GM21360 (cell line): ENCODE results near the gene UBE2QL1.

Experiments used
- ATAC-seq: cut with Tn5 transposase; IDR thresholded peaks from one replicate; pipeline ENCODE4 v1.9.1; 2021; ENCODE audit warnings: mild to moderate bottlenecking, moderate library complexity; ENCODE audit not compliant: unreplicated experiment

Gene UBE2QL1

DNA sequence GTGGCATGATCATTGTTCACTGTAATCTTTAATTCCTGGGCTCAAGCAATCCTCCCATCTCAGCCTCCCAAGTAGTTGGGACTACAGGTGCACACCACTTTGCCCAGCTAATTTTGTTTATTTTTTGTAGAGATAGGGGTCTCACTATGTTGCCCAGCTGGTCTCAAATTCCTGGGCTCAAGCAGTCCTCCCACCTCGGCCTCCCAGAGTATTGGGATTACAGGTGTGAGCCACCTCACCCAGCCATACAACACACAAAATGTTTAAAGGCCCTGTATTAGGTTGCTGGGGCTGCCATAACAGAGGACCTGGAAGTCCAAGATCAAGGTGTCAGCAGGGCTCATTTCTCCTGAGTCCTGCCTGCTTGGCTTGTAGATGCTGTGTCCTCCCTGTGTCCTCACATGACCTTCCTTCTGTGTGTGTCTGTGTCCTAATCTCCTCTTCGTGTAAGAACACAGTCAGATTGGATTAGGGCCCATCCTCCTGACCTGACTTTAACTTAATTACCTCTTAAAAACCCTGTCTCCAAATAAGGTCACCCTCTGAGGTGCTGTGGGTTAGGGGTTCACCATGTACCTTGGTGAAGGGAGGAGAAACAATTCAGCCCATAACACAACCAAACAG, 5.4 kb downstream of the UBE2QL1 start:
- no peak for ATAC-seq

DNA sequence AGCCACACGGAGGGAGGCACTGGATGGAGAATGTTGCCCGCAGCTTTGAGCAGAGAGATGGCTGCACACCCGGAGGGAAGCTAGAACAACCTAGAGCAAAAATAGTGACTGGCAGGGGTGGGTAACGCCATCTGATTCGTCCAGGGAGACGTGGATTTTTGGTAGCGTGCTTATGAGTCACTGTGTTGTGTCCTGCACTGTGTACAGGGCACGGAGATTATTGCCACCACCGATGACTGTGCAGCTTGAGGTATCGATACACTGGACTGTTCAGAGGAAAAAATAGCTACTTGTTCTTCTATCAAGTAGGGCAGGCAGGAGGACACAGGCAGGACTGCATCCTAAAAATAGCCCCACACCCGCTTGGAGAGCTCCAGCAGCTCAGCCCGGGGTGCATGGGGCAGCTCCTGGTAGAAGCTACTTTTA, 6.0 kb downstream of the UBE2QL1 start:
- ATAC-seq = no peak

DNA sequence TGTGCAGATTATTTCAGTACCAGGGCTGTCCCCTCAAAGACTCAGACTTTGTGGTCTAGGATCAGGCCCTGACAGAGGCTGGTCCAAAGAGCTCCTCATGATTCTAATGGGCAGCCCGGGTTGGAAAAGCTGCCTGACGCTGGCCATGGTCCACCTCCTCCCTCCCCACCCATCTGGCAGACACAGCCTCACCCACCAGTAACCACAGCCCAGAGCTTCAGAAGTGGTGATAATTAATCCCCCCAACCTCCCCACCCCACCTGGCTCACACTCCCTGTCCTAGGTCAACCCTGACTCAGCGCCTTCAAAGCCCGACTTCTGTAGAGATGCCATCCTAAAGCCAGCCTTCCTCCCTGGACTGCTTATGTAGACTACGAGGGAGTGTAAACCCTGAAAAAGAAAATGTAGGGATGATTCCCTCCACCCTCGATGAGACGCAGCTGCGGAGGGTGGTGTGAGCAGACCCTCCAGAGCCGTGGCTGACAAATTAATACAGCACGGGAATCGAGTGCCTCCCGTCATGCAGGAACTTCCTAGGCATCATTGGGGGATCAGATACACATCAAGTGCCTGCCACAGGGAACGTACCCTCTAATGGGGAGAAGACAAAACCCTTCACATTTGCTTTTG, 7.0 kb downstream of the UBE2QL1 start:
- ATAC-seq = no peak

DNA sequence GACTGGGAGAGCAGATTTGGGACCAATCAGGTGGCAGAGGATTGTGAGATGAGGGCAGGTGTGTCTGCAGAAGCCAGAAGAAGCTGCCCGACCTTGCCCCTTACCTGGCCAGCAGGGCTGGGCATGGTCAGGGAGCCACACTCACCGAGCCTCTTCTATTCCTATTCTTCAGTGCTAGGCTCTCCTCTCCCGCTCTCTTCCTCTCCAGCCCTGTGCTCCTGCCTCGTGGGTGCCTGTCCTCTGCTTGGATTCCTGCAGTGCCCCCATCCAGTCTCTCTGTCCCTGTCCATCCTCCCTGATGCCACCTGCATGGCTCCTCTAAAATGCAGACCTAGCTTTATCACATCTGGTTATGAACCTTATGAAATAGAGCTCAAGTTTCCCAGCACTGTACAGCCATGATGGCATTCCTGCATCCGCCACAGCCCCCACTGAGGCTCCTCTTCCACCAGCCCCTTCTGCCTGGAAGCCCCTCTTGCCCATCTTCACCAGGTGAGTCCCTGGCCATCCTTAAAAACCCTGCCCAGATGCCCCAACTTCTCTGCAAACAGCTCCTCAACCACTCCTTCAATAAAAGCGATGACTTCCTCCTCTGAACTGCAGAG, 8.2 kb downstream of the UBE2QL1 start:
- no peak for ATAC-seq

DNA sequence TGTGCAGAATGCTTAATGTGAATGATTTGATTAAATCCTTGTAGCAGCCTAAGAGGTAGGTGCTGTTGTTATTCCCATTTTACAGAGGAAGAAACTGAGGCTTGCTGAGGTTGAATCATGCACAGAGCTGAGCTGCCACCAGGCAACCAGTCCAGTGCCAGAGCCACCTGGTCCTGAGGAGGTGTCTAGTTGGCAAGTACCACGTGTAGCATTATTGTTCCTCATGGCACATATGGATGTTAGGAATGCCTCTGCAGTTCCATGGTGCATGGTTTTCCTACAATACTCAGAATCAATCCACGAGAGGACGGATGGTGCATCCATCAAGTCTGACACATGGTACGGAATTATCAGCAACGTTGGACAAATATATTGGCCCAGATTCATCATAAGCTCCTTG, 8.9 kb downstream of the UBE2QL1 start:
- ATAC-seq = no peak

DNA sequence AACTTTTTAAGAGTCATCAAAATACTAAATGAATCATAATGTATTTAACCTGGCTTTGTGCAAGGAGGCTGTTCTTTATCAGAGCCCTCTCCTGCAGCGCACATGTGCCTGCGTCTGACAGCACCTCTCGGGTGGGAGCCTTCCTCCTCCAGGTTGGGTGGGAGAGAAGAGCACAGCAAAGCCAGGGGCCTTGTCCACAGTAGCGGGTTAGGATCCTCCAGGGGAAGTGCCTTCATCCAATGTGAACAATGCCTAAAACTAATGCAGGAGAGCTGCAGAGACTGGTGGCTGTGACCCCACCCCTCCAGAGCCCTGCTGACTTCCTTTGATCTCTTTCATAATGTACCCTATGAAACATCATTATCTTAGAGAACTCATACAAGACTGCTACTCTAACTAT, 10.2 kb downstream of the UBE2QL1 start:
- ATAC-seq = no peak

DNA sequence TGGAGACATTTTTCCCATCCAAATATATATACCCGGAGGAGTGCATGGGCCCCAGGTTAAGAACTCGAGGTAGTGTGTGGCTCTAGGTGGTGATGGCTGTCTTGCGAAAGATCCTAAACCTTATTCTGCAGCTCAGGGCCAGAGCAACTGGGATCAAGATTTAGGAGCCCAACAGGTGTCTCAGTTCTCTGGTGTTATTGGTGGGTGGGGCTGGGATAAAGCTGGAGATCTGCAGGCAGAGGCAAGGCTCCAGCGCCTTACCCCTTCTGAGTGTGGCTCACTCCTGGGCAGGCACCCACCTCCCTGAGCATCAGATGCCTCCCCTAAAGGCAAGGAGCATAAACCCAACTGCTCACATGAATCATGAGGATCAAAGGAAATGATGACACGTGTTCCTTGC, 11.2 kb downstream of the UBE2QL1 start:
- no peak for ATAC-seq

DNA sequence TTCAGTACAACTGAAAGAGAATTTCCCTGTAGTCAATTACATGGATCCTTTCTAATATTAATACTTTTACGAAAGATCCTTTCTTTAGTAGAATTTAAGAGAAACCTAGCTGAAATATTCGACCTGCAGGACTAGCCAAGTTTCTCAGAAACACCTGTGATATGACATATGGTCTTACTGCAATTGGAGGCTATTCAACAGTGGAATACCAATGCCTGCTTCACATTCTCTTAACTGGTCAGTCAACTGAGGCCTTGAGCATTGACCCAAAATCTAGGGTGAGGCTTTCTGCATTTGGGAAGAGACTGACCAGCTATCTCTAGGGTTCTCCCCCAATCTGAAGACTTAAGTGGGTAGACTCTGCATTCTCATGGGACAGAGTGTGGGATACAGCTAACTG, 12.3 kb downstream of the UBE2QL1 start:
- no peak for ATAC-seq

DNA sequence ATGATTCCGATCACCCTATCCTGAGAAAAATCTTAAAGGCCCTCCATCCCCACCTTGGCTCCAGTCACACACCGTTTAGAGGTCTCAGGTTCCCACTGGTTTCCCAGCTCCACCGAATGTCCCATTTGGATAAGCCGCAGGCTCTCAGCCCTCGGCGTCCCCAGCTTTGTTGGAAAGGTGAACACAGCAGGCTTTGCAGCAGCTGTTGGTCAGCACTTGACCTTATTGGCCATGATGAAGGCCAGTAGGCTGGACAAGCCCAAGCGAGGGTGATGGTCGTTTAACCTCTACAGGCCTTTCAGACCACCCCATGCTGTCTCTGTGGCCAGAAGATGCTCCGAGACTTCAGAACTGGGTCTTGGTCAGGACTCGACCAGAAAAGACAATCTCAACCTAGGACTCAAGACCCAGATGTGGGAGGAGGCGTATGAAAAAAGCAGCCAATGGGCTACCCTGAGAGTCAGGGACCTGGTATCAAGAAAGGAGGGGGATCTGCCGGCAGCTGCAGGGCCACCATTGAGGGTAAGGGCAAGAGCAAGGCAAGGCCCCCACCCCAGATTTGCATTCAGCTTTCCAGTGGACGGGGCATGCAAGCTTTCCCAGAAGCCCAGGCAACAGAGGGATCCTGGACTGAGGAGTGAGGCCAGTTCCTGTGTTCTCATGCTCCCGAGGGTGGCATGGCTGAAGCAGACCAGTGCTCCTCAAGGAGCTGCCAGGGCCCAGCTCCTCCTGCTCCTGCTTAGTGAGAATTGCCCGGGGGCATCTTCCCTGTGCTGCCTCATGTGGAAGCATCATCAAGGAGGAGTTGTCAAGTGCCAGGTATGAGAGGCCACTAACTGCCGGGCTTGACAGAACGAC, 13.4 kb downstream of the UBE2QL1 start:
- no peak for ATAC-seq

DNA sequence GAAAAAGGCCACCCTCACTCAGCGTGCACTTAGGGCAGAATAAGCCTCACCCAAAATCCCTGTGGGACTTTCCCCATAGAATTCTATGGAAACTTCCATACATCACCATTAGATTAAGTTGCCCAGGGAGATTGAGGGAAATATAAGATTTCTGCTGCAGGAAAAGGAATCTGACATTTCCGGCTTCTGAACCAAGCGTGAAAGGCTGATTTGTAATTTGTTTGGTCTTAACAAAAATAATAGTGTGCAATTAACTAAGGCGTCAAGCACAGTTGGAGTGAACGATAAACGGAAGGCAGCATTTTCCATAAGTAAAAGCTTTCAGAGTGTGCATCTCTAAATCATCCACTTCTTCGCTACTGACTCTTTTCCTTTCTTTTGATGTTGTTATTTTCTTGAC, 14.0 kb downstream of the UBE2QL1 start:
- ATAC-seq = no peak

DNA sequence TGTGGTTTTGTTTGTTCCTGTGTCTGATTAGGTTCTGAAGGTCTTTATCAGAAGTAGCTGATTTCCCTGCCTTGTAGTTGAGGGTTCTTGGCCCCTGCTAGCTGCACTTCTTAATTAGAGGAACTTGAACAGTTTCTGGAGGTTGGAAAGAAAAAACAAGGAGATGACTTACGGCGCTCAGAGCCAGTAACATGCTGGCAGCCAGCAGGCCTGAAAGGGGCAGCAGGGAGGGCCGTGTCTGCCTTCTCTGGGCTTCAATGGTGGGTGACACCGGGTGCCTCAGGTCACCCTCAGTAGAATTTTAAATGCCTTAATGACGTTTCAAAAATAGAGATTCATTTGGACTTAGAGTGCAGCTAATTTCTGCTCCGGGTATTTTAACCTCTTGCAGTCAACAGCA, 15.8 kb downstream of the UBE2QL1 start:
- no peak for ATAC-seq

DNA sequence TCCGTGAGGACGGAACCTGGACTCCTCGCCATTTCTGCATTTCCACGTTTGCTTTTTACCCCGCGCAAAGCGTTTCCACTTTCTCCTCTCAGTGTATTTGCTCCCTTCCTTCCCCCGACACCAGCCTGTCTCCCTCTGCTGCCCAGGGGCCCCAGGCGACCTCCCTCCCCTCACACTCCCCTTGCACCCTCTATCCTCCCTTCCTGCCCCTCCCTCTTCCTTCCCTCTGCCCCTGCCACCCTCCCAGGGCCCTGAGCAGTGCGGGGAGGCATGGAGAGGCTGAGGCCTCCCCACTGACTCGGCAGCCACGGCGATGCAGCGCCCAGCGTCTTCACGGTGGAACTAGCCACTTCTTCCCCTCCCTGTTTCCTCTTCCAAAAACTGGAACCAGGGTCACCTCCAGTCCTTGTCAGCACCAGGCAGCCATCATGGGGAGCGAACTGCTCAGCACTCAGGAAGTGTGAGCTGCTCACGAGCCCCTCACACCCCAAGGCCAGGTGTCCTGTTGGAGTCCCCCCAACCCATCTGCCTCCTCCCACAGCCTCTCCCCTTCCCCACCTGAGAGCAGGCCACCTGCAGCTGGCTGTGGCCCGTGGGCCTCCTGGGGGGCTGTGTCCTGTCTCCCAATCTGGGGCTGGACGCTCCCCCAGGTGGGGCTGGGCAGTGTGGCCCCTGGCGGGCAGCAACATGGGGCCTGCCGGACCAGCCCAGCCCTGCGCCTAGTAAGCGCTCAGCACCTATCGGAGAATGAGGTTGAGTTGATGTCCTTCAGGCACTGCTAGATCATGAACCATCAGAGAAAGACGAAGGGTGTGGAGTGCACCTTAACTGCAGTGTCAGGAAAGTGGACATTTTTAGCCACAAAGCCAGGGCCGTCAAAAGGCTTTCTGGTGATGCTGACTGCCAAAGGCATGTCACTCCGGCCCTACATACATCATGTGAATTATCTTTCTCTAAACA, 17.5 kb downstream of the UBE2QL1 start:
- no peak for ATAC-seq

DNA sequence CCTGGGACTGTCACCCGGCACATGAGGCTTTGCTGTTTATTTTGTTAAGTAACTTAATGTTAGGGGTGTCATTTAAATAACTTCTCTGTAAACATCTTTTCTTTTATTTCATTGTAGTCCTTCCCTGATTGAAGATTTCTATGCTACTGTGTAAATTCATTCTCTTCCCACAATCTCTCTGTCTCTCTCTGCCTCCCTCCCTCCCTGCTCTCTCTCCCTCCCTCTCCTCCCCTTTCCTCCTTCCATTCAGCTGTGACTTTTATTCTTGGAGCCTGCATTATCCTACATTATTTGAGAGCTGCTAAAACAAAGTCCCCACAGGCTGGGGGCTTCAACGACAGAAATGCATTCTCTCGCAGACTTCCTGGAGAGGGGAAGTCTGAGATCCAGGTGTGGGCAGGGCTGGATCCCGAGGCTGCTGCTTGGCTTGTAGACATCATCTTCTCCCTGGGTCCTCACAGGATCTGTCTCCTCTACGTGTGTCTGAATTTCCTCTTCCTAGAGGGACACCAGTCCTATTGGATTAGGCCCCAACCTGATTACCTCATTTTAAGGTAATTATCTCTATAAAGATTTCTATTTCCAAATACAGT, 18.4 kb downstream of the UBE2QL1 start:
- no peak for ATAC-seq

DNA sequence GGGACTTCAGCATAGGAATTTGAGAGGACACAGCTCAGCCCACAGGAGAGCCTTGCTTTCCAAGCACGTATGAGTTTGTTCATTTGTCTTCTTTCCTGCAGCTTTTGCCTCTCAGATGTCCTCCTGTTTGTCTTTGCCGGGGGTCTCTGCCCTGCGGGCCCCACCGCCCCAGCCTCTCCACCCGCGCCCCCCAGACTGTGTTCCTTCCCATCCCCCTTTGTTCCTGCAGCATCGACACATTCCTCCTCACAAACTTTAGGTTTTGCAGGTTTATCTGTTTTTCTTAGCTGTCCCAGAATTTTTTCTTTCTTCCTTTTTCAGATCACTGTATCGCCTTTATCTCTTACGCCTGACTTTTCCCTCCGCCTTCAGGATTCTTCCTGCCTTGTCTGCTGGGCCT, 18.9 kb downstream of the UBE2QL1 start:
- no peak for ATAC-seq

DNA sequence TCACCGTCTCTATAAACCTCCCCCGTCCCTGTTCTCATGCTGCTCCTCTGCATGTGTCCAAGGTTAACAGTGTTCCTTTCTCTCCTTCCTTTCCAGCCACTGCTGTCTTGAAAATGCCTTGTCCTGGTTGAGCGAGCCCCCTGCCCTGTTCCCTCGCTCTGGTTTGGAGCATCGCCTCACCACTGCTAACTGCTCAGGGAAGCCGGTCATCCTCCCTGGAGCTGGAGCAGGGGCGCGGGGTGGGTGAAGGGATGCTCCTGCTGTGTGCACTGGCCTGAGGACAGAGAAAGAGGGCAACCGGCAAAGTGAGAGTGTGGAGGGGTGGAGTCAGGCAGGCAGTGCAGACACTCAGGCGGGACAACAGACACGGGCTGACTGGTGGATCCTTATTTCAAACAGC, 19.4 kb downstream of the UBE2QL1 start:
- no peak for ATAC-seq

DNA sequence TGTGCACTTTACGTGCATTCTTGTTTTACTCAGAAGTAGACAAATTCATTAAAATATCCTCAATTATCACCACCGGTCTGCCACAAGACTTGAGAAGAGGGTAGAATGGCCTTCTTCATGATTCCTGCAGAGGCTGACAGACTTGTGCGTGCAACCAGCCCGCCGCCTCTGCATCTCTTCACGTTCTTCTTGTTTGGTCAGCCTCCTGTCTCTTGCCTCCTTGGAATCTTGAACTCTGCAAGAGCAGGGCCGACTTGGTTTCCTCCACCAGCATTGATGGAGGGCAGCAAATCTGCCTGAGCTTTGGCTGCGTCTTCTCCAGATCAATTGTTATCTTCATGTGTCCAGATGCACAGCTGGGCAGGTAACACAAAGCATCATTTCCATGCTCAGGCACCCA, 20.2 kb downstream of the UBE2QL1 start:
- no peak for ATAC-seq

DNA sequence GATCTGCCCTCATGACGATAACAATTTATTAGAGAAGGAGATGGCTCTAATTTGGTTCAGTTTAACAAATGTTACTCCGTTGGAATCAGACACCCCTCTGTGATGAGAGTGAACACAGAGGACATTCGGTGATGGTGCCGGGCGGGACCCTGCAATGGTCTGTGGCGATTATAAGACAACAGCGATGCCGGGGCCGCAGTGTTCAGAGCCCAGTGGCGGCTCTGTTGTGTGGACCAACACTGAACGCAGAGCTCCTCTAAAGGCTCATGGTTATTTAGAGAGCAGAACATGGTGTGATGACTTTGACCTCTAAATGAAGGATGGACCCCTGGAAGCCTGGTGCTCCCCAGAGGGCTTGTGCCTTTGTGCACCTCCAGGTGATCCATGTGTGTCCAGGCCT, 21.2 kb downstream of the UBE2QL1 start:
- ATAC-seq = no peak

DNA sequence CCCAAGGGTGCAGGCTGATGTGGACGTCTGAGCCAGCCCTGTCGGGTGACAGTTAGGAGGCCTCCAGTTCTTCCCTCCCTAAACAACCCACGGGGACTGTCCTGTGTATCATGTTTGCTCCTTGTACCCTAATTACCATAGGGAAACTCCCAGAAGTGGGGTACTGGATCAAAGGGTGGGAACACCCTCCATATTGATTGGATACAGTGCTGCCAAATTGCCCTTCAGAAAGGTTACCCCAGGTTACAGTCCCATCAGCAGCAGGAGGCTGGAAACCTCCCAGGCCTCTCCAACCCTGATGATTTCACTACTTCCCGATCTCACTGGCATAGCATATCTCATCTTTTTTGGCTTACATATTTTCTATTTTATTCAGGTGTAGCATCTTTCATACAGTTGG, 22.0 kb downstream of the UBE2QL1 start:
- ATAC-seq = no peak

DNA sequence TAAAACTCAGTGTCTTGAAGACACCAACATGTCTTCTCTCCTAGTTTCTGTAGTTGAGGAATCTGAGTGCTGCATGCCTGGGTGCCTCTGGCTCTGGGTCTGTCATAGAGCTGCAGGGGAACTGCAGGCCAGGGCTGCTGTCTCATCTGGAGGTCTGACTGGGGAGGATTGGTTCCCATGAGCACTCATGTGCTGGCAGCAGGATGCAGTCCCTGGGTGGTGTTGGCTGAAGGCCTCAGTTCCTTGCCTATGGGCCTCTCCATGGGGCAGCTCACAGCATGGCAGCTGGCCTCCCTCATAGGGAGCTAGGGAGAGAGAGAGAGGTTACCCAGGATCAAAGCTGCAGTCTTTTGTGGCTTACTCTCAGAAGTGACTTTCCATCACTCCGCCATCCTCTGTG, 22.6 kb downstream of the UBE2QL1 start:
- no peak for ATAC-seq

DNA sequence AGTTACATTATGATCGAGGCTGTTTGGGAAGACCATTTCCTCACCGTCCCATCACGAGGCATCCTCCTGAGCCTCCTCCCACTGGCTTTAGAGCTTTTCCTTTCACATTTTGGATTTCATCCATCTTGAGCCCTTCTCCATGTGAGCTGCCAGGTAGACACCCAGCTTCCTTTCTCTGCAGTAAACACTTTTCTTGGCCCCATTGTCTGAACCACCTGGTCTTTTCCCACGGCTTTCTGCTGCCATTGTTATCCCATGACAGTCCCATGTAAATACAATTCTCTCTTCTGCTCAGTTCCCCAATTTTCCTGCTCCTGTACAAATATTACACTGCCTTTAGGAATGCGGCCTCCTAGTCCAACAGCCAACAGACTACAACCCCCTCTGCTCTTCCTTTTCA, 24.1 kb downstream of the UBE2QL1 start:
- ATAC-seq = no peak
